K562 (cell line): Measurements from ENCODE around the gene UBN2. TPM values are rescaled to one million over a fixed set of nuclear protein-coding genes. Genes with fewer than 3 reads are reported as not detected.

Experiments
- ARID4B ChIP-seq: sonication (generic); formaldehyde crosslinking; IDR thresholded peaks from 2 replicates; pipeline ENCODE4 v1.8.0; 2022; ENCODE audit warnings: mild to moderate bottlenecking, missing genetic modification reagents
- BCL6 ChIP-seq: fragments of 250-450 bp; sonication (Bioruptor Pico); IDR thresholded peaks from 2 replicates; pipeline ENCODE4 v1.4.0; 2020
- CBFB ChIP-seq: sonication (generic); formaldehyde crosslinking; IDR thresholded peaks from 2 replicates; pipeline ENCODE4 v1.4.0; 2020; ENCODE audit warnings: mild to moderate bottlenecking, missing genetic modification reagents
- CC2D1A ChIP-seq: fragments of 450-650 bp; IDR thresholded peaks from 2 replicates; pipeline ENCODE4 v1.6.1; 2017; ENCODE audit warnings: mild to moderate bottlenecking
- HDAC6 ChIP-seq: IDR thresholded peaks from 2 replicates; pipeline ENCODE4 v1.6.1; 2012; ENCODE audit warnings: low read depth, mild to moderate bottlenecking, control low read depth, inconsistent platforms, low read length, moderate library complexity
- HNRNPK ChIP-seq: fragments of 200-400 bp; formaldehyde crosslinking; IDR thresholded peaks from one replicate; pipeline ENCODE4 v1.6.1; 2018; ENCODE audit warnings: mild to moderate bottlenecking, low read depth, low read length; ENCODE audit not compliant: poor library complexity, severe bottlenecking
- IFI16 ChIP-seq: fragments of 250-450 bp; sonication (Bioruptor Pico); IDR thresholded peaks from 2 replicates; pipeline ENCODE4 v2.1.2; 2022; ENCODE audit warnings: mild to moderate bottlenecking, inconsistent platforms
- ILK ChIP-seq: fragments of 450-650 bp; IDR thresholded peaks from 2 replicates; pipeline ENCODE4 v1.6.1; 2016; ENCODE audit warnings: missing genetic modification characterization, low read depth, mild to moderate bottlenecking, missing compliant biosample characterization, moderate library complexity, borderline replicate concordance
- MED1 ChIP-seq: sonication (generic); formaldehyde crosslinking; IDR thresholded peaks from 2 replicates; pipeline ENCODE4 v1.8.1; 2023; ENCODE audit warnings: missing genetic modification reagents, borderline replicate concordance
- MEF2A ChIP-seq: IDR thresholded peaks from 2 replicates; pipeline ENCODE4 v1.6.1; 2011; ENCODE audit warnings: low read depth, mild to moderate bottlenecking, low read length, moderate library complexity; ENCODE audit not compliant: control insufficient read depth
- PHB ChIP-seq: fragments of 250-450 bp; sonication (Bioruptor Pico); IDR thresholded peaks from 2 replicates; pipeline ENCODE4 v1.5.0; 2021
- PTBP1 ChIP-seq: fragments of 200-400 bp; formaldehyde crosslinking; IDR thresholded peaks from 2 replicates; pipeline ENCODE4 v1.6.1; 2017; ENCODE audit warnings: low read depth, low read length
- RFX7 ChIP-seq: fragments of 250-450 bp; sonication (Bioruptor Pico); IDR thresholded peaks from 2 replicates; pipeline ENCODE4 v1.5.1; 2021; ENCODE audit warnings: mild to moderate bottlenecking
- SMARCB1 ChIP-seq: IDR thresholded peaks from 2 replicates; pipeline ENCODE4 v1.6.1; 2011; ENCODE audit warnings: improper control_type of control experiment, low read depth; ENCODE audit not compliant: insufficient read length
- SRF ChIP-seq, 2 experiments: fragments of 250-450, 450-650 bp in 1 of 2; sonication (Bioruptor Pico) in 1 of 2; sonication (generic) in 1 of 2; formaldehyde crosslinking; IDR thresholded peaks; 2 replicates each; pipeline versions ENCODE4 v1.5.0 to v1.5.1; 2020 to 2022; ENCODE audit warnings: mild to moderate bottlenecking in 1 of 2, missing genetic modification reagents in 1 of 2
- STAG1 ChIP-seq: sonication (generic); formaldehyde crosslinking; IDR thresholded peaks from 2 replicates; pipeline ENCODE4 v1.5.0; 2020; ENCODE audit warnings: missing genetic modification reagents, borderline replicate concordance
- ZBTB7A ChIP-seq: IDR thresholded peaks from 2 replicates; pipeline ENCODE4 v1.6.1; 2011; ENCODE audit warnings: low read depth, mild to moderate bottlenecking, low read length, moderate library complexity, borderline replicate concordance; ENCODE audit not compliant: control insufficient read depth
- ZC3H4 ChIP-seq: sonication (generic); formaldehyde crosslinking; IDR thresholded peaks from 2 replicates; pipeline ENCODE4 v1.9.0; 2021; ENCODE audit warnings: missing genetic modification reagents, borderline replicate concordance
- ZEB2 ChIP-seq: fragments of 450-650 bp; IDR thresholded peaks from 2 replicates; pipeline ENCODE4 v1.6.1; 2016
- ZNF224 ChIP-seq: sonication (generic); formaldehyde crosslinking; IDR thresholded peaks from 2 replicates; pipeline ENCODE4 v1.8.0; 2022; ENCODE audit warnings: mild to moderate bottlenecking, missing genetic modification reagents
- ZNF280B ChIP-seq: fragments of 250-450 bp; sonication (Bioruptor Pico); IDR thresholded peaks from 2 replicates; pipeline ENCODE4 v1.5.1; 2021; ENCODE audit warnings: mild to moderate bottlenecking
- ZNF668 ChIP-seq: fragments of 250-450 bp; sonication (Bioruptor Pico); IDR thresholded peaks from 2 replicates; pipeline ENCODE4 v1.8.0; 2022; ENCODE audit warnings: mild to moderate bottlenecking, inconsistent platforms
- polyA plus RNA-seq, 8 experiments: library from polyadenylated mRNA; depleted of rRNA in 4 of 8; stranded (reverse) in 5 of 8; unstranded in 3 of 8; fragments of >200 nt; fragmentation: Nextera tagmentation in 2 of 8; fragmentation: Illumina TruSeq in 1 of 8; extraction: Ambion mirVana in 2 of 8; extraction: Trizol in 1 of 8; gene quantifications; 2 replicates each; pipeline versions ENCODE4 v1.2.1 to v1.2.3, GENCODE V29; 2011 to 2014; ENCODE audit warnings: inconsistent platforms in 1 of 8, missing spikeins in 1 of 8
- total RNA-seq, 7 experiments: library from RNA; depleted of rRNA in 6 of 7; stranded (reverse); fragments of >200 nt in 6 of 7; fragmentation: Illumina TruSeq in 2 of 7; extraction: Trizol in 2 of 7; gene quantifications; 2 replicates each; pipeline versions ENCODE4 v1.2.1 to v1.2.3, GENCODE V29; 2011 to 2021; ENCODE audit warnings: low replicate concordance in 1 of 7
- TF ChIP-seq, protein P1 (sequence below): fragments of 450-650 bp; formaldehyde crosslinking; IDR thresholded peaks from 2 replicates; pipeline ENCODE4 v1.4.0; 2022; ENCODE audit warnings: missing genetic modification characterization

UBN2 gene
- total and polyA plus RNA-seq, 9 of the 15 experiments (the other 6 are each of a cell fraction or from before 2014, with no cell fraction given): 1.2 to 19.5 (median 9.9) TPM

GRCh38 chr7:139339698-139340036 is 108.6 kb downstream of the UBN2 start (continued):
- TF ChIP-seq ZNF280B (CRISPR knock-in tag): no peak
- TF ChIP-seq HNRNPK: no peak
- no peak for TF ChIP-seq ILK (tag)
- TF ChIP-seq, protein P1, sequence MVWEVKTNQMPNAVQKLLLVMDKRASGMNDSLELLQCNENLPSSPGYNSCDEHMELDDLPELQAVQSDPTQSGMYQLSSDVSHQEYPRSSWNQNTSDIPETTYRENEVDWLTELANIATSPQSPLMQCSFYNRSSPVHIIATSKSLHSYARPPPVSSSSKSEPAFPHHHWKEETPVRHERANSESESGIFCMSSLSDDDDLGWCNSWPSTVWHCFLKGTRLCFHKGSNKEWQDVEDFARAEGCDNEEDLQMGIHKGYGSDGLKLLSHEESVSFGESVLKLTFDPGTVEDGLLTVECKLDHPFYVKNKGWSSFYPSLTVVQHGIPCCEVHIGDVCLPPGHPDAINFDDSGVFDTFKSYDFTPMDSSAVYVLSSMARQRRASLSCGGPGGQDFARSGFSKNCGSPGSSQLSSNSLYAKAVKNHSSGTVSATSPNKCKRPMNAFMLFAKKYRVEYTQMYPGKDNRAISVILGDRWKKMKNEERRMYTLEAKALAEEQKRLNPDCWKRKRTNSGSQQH (CRISPR knock-in tag): no peak
- TF ChIP-seq RFX7 (CRISPR knock-in tag): no peak
- no peak for TF ChIP-seq ARID4B (CRISPR knock-in tag)
- no peak for TF ChIP-seq CBFB (CRISPR knock-in tag)
- no peak for TF ChIP-seq MED1 (CRISPR knock-in tag)
- TF ChIP-seq HDAC6: no peak
- no peak for TF ChIP-seq ZBTB7A
- TF ChIP-seq ZNF668 (CRISPR knock-in tag): no peak
- TF ChIP-seq ZC3H4 (CRISPR knock-in tag): no peak
- TF ChIP-seq STAG1 (CRISPR knock-in tag): 0 out of 2 replicates have a peak, but pooled peaks have one; percentile 53
- no peak for TF ChIP-seq SMARCB1
- TF ChIP-seq SRF (CRISPR knock-in tag; IDR thresholded peaks at IDR 0.05): no peak
- TF ChIP-seq MEF2A: no peak
- TF ChIP-seq CC2D1A: no peak
- TF ChIP-seq PTBP1: no peak
- no peak for TF ChIP-seq ZEB2
- TF ChIP-seq IFI16 (CRISPR knock-in tag): no peak
- TF ChIP-seq BCL6 (CRISPR knock-in tag): no peak
- TF ChIP-seq PHB (CRISPR knock-in tag): no peak
- TF ChIP-seq ZNF224 (CRISPR knock-in tag): peak; percentile 92; the same call in 1 of the 2 replicates
